ENCODE data around the gene PSMA7.

PSMA7 gene

DNA sequence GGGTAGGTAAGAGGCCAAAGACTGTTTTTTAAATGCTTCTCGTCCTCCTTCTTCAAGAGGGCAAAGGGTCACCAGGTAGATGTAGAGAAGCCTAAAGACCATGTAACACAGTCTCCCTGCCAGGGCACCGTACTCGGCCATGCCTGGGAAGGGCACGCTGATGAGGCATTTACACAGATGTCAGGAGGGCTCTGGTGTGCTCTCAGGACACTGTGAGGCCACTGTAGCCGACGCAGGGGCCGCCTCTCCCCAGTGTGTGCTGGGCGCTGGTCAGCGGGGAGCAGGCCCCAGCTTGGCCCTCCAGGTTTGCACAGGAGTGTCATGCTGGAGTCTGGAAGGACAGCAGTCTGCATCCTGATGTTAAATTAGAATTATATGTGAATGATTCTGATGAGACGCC is 32.5 kb upstream of the PSMA7 start:
- no peak for DNase-seq
- intact Hi-C loops (cut with DNase I; ENCODE audit: low total_unique reads): loop anchor here (1.0 kb wide), 1 partner anchor 22 kb away; no protein-coding TSS in a partner anchor
- H3K27me3 ChIP-seq: no peaks in the 10 kb centered on the region
- no peaks in the 10 kb centered on the region for H3K4me1 ChIP-seq
- TF ChIP-seq, protein P1, sequence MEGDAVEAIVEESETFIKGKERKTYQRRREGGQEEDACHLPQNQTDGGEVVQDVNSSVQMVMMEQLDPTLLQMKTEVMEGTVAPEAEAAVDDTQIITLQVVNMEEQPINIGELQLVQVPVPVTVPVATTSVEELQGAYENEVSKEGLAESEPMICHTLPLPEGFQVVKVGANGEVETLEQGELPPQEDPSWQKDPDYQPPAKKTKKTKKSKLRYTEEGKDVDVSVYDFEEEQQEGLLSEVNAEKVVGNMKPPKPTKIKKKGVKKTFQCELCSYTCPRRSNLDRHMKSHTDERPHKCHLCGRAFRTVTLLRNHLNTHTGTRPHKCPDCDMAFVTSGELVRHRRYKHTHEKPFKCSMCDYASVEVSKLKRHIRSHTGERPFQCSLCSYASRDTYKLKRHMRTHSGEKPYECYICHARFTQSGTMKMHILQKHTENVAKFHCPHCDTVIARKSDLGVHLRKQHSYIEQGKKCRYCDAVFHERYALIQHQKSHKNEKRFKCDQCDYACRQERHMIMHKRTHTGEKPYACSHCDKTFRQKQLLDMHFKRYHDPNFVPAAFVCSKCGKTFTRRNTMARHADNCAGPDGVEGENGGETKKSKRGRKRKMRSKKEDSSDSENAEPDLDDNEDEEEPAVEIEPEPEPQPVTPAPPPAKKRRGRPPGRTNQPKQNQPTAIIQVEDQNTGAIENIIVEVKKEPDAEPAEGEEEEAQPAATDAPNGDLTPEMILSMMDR (IDR thresholded peaks at IDR 0.05): no peak
- peaks cover 8 to 75% (median 42%) of the 10 kb centered on the region in 3 donors for H3K36me3 ChIP-seq
- H3K9me3 ChIP-seq: no peaks in the 10 kb centered on the region
- no peak overlapping the region for H3K27ac ChIP-seq
- no peak overlapping the region for H3K4me3 ChIP-seq

DNA sequence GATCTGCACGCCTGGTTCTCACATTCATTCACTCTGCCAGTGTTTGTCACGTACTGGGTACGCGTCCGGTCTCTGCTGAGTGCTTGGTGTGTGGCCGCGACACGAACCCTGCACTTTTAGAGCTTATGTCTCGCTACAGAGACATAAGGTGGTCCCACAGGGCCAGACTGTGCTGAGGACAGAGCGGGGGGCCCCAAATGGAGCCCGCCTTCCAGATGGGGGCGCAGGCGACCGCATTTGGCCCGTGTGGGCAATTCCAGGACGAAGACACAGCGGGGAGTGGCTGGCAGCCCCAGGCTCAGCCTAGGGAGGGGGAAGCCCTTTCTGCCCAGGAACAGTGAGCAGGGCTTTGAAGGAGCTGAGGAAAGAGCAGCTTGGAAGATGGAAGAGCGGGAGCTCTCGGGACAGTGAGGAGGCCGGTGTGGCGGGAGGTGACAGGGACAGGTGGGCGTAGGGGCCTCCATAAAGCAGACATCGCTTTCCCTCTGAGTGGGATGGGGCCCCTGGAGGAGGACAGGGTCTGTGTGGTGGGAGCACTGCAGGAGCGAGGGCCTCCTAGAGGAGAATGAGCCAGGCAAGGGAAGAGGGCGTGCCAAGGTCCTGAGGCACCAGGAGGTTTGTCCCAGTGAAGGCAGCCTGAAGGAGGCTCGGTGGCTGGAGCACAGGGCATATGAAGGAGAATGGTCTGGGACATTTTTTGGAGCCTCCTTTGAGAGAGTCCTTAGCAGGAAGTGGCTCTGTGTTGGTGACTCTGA is 31.9 kb upstream of the PSMA7 start:
- Histone ChIP-seq H3K36me3 (peaks cover 8 to 81% (median 42%) of the 10 kb centered on the region in 3 donors), H3K9me3 (no peaks in the 10 kb centered on the region), H3K27ac (no peak overlapping the region), H3K27me3 (no peaks in the 10 kb centered on the region), H3K4me1 (no peaks in the 10 kb centered on the region), H3K4me3 (no peak overlapping the region)
- TF ChIP-seq, protein P1 (IDR thresholded peaks at IDR 0.05): no peak
- intact Hi-C loops (cut with DNase I; ENCODE audit: low total_unique reads): no loop called here
- no peak for DNase-seq

- Histone ChIP-seq H3K36me3 (peaks cover 8 to 83% (median 35%) of the 10 kb centered on the region in 3 donors), H3K27me3 (no peaks in the 10 kb centered on the region), H3K4me1 (no peaks in the 10 kb centered on the region), H3K4me3 (no peak overlapping the region), H3K9me3 (no peaks in the 10 kb centered on the region), H3K27ac (no peak overlapping the region)
- TF ChIP-seq, protein P1 (IDR thresholded peaks at IDR 0.05): no peak
- no peak for DNase-seq
- intact Hi-C loops (cut with DNase I; ENCODE audit: low total_unique reads): no loop called here
These were observed 31.0 kb upstream of the PSMA7 start for GRCh38 chr20:62174021-62174804.

GRCh38 chr20:62172666-62173065 is 29.5 kb upstream of the PSMA7 start:
- TF ChIP-seq, protein P1 (IDR thresholded peaks at IDR 0.05): no peak
- Histone ChIP-seq H3K36me3 (peaks cover 8 to 88% (median 38%) of the 10 kb centered on the region in 3 donors), H3K9me3 (no peaks in the 10 kb centered on the region), H3K27me3 (no peaks in the 10 kb centered on the region), H3K27ac (no peak overlapping the region), H3K4me1 (no peaks in the 10 kb centered on the region), H3K4me3 (no peak overlapping the region)
- DNase-seq: no peak
- intact Hi-C loops (cut with DNase I; ENCODE audit: low total_unique reads): no loop called here

DNA sequence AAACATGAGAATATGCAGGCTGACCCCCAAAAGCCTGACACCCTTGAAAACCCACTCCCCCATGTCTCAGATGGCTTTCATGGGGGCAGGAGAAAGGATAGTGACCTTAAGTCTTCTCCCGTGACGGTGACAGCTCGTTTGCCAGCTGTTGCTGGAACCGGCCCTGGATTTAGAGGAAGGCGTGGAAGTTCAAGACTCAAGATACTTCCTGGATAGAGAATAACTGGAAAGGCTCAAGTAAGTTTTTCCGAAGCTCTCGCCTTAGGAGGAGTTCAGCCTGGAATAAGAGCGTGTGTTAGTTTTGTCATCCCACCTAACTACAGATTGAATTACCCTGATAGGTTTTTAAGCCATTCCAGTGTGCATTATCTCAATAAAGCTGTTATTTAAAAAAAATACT is 28.1 kb upstream of the PSMA7 start:
- H3K27ac ChIP-seq: no peak overlapping the region
- intact Hi-C loops (cut with DNase I; ENCODE audit: low total_unique reads): no loop called here
- H3K9me3 ChIP-seq: no peaks in the 10 kb centered on the region
- peaks cover 9 to 89% (median 45%) of the 10 kb centered on the region in 3 donors for H3K36me3 ChIP-seq
- H3K4me3 ChIP-seq: no peak overlapping the region
- TF ChIP-seq, protein P1 (IDR thresholded peaks at IDR 0.05): no peak
- no peak for DNase-seq
- H3K4me1 ChIP-seq: no peaks in the 10 kb centered on the region
- no peaks in the 10 kb centered on the region for H3K27me3 ChIP-seq

All from tibial artery (tissue), 4 donors.